RWPE2 (cell line): ENCODE data around the gene TYR.
"Not testable (repeated sequence)": the region's sequence is repeated elsewhere in the genome, so short reads cannot be mapped to it uniquely, and the experiment has no call there.

Source experiments
- ATAC-seq: fragments of 200-7000 bp; cut with Tn5 transposase; 3 replicates; pipeline ENCODE4 v1.9.1; 2021; ENCODE audit warnings: low read depth
- DNase-seq: peaks from one replicate; pipeline ENCODE4 v3.0.0-alpha.2; 2020; ENCODE audit warnings: low spot score
- H3K27ac ChIP-seq: fragments of 450-650 bp; 2 replicates; pipeline ENCODE4 v1.5.1; 2017; ENCODE audit warnings: mild to moderate bottlenecking; ENCODE audit not compliant: poor library complexity, severe bottlenecking
- H3K27me3 ChIP-seq: fragments of 250-450 bp; sonication (Bioruptor Pico); 2 replicates; pipeline ENCODE4 v1.5.1; 2021; ENCODE audit warnings: mild to moderate bottlenecking, moderate library complexity; ENCODE audit not compliant: insufficient read depth, poor library complexity, severe bottlenecking
- H3K36me3 ChIP-seq: fragments of 250-450 bp; sonication (Bioruptor Pico); 2 replicates; pipeline ENCODE4 v1.5.1; 2020; ENCODE audit warnings: low read depth, mild to moderate bottlenecking, moderate library complexity
- H3K4me1 ChIP-seq: fragments of 250-450 bp; sonication (Bioruptor Pico); 2 replicates; pipeline ENCODE4 v1.5.1; 2021; ENCODE audit warnings: mild to moderate bottlenecking, moderate library complexity; ENCODE audit not compliant: insufficient read depth, poor library complexity, severe bottlenecking
- H3K4me3 ChIP-seq: fragments of 250-450 bp; sonication (Bioruptor Pico); 2 replicates; pipeline ENCODE4 v1.5.1; 2021; ENCODE audit warnings: mild to moderate bottlenecking, moderate library complexity; ENCODE audit not compliant: severe bottlenecking
- H3K9me3 ChIP-seq: fragments of 250-450 bp; sonication (Bioruptor Pico); 2 replicates; pipeline ENCODE4 v1.5.1; 2021; ENCODE audit warnings: mild to moderate bottlenecking, moderate library complexity; ENCODE audit not compliant: severe bottlenecking
- CTCF ChIP-seq: fragments of 450-650 bp; IDR thresholded peaks from one replicate; pipeline ENCODE4 v1.5.1; 2017; ENCODE audit warnings: mild to moderate bottlenecking, moderate library complexity; ENCODE audit not compliant: poor library complexity, severe bottlenecking

The TYR gene

GRCh38 chr11:89279176-89279575, 101.5 kb downstream of the TYR start:
- Histone ChIP-seq H3K4me3 (no peak overlapping the region), H3K9me3 (no peaks in the 10 kb centered on the region), H3K27ac (no peak overlapping the region), H3K4me1 (no peaks in the 10 kb centered on the region), H3K36me3 (no peaks in the 10 kb centered on the region), H3K27me3 (no peaks in the 10 kb centered on the region)
- TF ChIP-seq CTCF = no peak
- DNase-seq (no peak), ATAC-seq (no peak)

- ATAC-seq, H3K36me3 ChIP-seq, H3K27me3 ChIP-seq, H3K4me1 ChIP-seq, H3K9me3 ChIP-seq, H3K4me3 ChIP-seq, H3K27ac ChIP-seq, DNase-seq: not testable (repeated sequence)
Observed at GRCh38 chr11:89281032-89281677, 103.5 kb downstream of the TYR start.

- H3K36me3 ChIP-seq, H3K9me3 ChIP-seq, H3K4me1 ChIP-seq, H3K27me3 ChIP-seq, H3K4me3 ChIP-seq, H3K27ac ChIP-seq, DNase-seq, ATAC-seq: not testable (repeated sequence)
Observed at GRCh38 chr11:89286601-89287000, 108.9 kb downstream of the TYR start.

- not testable (repeated sequence) for DNase-seq, ATAC-seq, H3K9me3 ChIP-seq, H3K36me3 ChIP-seq, H3K27me3 ChIP-seq, H3K4me3 ChIP-seq, H3K4me1 ChIP-seq, H3K27ac ChIP-seq
Observed at GRCh38 chr11:89288004-89288403, 110.3 kb downstream of the TYR start.

- Histone ChIP-seq H3K36me3 (no peaks in the 10 kb centered on the region), H3K9me3 (no peaks in the 10 kb centered on the region), H3K4me3 (no peak overlapping the region), H3K27me3 (no peaks in the 10 kb centered on the region), H3K27ac (no peak overlapping the region), H3K4me1 (no peaks in the 10 kb centered on the region)
- DNase-seq = peak; percentile 23
- ATAC-seq = no peak
- TF ChIP-seq CTCF = no peak
Observed at GRCh38 chr11:89293965-89294679, 116.4 kb downstream of the TYR start.

GRCh38 chr11:89295023-89295422, 117.3 kb downstream of the TYR start:
- DNase-seq, H3K4me1 ChIP-seq, H3K9me3 ChIP-seq, H3K27ac ChIP-seq, ATAC-seq, H3K27me3 ChIP-seq, H3K4me3 ChIP-seq, H3K36me3 ChIP-seq: not testable (repeated sequence)

- H3K27me3 ChIP-seq, H3K4me3 ChIP-seq, H3K4me1 ChIP-seq, H3K36me3 ChIP-seq, DNase-seq, H3K27ac ChIP-seq, H3K9me3 ChIP-seq, ATAC-seq: not testable (repeated sequence)
Observed at GRCh38 chr11:89303029-89303428, 125.4 kb downstream of the TYR start.

GRCh38 chr11:89308272-89308671, 130.6 kb downstream of the TYR start:
- not testable (repeated sequence) for H3K9me3 ChIP-seq, H3K27me3 ChIP-seq, ATAC-seq, H3K36me3 ChIP-seq, DNase-seq, H3K4me3 ChIP-seq, H3K4me1 ChIP-seq, H3K27ac ChIP-seq

GRCh38 chr11:89309321-89309985, 131.8 kb downstream of the TYR start:
- not testable (repeated sequence) for H3K9me3 ChIP-seq, H3K4me3 ChIP-seq, ATAC-seq

More at GRCh38 chr11:89309321-89309985, 131.8 kb downstream of the TYR start:
- H3K27ac ChIP-seq, H3K36me3 ChIP-seq, H3K4me1 ChIP-seq, H3K27me3 ChIP-seq, DNase-seq: not testable (repeated sequence)
